ENCODE data around the gene GPX6. TPM values are rescaled to one million over a fixed set of nuclear protein-coding genes. Genes with fewer than 3 reads are reported as not detected.

GPX6 gene
- total RNA-seq (2021) (not detected in 2 replicates), Bru-seq, nascent RNA (not detected), BruChase-seq, experiment 1, labeled RNA remaining after a 2-hour chase (not detected), BruChase-seq, experiment 2, labeled RNA remaining after a 6-hour chase (not detected)
- long read RNA-seq: 0 reads

DNA sequence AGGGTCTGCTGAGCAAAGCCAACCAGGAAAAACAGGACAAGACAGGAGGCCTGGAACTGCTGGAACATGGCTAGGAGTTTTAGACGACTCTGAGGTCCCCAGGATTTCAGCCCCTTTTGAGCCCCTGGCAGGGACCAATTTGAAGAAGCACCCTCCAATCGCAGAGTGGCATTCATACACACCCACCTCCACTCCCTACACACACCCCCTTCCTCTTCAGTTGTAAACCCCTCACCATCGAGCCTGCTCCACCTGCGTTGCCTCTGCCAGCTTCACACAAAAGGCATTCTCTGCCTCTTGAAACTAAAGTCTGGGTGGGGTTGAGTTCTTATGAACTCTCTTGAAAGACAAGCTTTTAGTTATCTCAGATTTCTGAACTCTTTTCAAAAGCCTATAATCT lies at the start of gene GPX6:
Gene GPX6 (minus strand): TSS at position 118 of the 400 bp plus-strand sequence. CDS start 50 bp downstream, at position 68.
- Histone ChIP-seq H3K36me3 (ENCODE audit: insufficient read depth, low read length, poor library complexity, severe bottlenecking) (no peaks in the 10 kb centered on the region), H3K4me1 (ENCODE audit: insufficient read depth, low read length, poor library complexity, severe bottlenecking) (no peaks in the 10 kb centered on the region), H3K9me3 (ENCODE audit: low read depth, low read length, poor library complexity, severe bottlenecking) (no peaks in the 10 kb centered on the region), H3K4me3 (ENCODE audit: low read depth, low read length, poor library complexity, severe bottlenecking) (no peak within 1 kb of the TSS), H3K27me3 (replicated peaks; ENCODE audit: insufficient read depth, low read depth, low read length, poor library complexity) (peaks cover 16% of the 10 kb centered on the region), H3K27ac (ENCODE audit: low read depth, low read length, poor library complexity, severe bottlenecking) (no peak within 1 kb of the TSS)
- TF ChIP-seq EZH2 (IDR thresholded peaks at IDR 0.05; ENCODE audit: borderline replicate concordance, low read depth, low read length, poor library complexity, severe bottlenecking): no peak
- TF ChIP-seq, protein P1, sequence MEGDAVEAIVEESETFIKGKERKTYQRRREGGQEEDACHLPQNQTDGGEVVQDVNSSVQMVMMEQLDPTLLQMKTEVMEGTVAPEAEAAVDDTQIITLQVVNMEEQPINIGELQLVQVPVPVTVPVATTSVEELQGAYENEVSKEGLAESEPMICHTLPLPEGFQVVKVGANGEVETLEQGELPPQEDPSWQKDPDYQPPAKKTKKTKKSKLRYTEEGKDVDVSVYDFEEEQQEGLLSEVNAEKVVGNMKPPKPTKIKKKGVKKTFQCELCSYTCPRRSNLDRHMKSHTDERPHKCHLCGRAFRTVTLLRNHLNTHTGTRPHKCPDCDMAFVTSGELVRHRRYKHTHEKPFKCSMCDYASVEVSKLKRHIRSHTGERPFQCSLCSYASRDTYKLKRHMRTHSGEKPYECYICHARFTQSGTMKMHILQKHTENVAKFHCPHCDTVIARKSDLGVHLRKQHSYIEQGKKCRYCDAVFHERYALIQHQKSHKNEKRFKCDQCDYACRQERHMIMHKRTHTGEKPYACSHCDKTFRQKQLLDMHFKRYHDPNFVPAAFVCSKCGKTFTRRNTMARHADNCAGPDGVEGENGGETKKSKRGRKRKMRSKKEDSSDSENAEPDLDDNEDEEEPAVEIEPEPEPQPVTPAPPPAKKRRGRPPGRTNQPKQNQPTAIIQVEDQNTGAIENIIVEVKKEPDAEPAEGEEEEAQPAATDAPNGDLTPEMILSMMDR (conservative IDR thresholded peaks at IDR 0.05; ENCODE audit: low read depth, low read length): no peak
- ChIA-PET CTCF (no interaction called here), POLR2A (ENCODE audit: low non-redundant PET) (no interaction called here)
- intact Hi-C loops (cut with micrococcal nuclease; ENCODE audit: unreplicated experiment): no loop called here
- no TSS peak for BruUV-seq (replicated peaks)
- DNase-seq (ENCODE audit: low spot score): no peak

DNA sequence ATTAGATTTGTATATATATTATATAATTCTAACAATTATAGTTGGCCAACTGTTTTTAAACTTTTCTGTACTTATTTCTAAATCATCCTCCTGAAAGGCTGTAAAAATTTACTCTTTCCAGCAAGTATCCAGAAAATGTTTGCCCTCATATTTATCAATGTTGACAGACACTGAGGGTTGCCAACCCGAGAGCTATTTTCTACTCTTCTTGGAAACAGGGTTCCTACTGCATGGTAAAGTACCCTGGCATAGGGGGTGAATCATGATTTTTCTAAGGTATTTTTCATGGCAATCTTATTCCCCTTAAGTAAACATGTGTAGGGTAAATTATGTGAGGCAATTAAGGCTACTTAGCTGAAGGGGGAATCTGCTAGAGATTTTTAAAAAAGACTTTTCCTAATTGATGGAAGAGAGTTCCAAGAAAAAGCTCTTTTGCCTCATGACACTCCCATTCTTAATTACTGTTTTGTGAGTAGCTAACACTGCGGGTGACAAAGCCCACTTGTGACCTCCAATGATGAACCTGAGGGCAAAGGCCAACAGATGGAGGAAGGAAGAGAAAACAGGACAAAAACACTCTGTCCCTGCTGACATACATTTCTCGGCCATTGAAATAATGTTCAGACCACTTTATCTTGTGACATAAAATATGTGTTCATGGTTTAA lies 48.0 kb upstream of the GPX6 start:
- CTCF ChIA-PET: no interaction called here
- H3K4me3 ChIP-seq (ENCODE audit: low read depth, low read length, poor library complexity, severe bottlenecking): no peak overlapping the region

GRCh38 chr6:28558629-28559028 lies 43.0 kb upstream of the GPX6 start:
- Histone ChIP-seq H3K9me3 (ENCODE audit: low read depth, low read length, poor library complexity, severe bottlenecking) (no peaks in the 10 kb centered on the region), H3K27ac (ENCODE audit: low read depth, low read length, poor library complexity, severe bottlenecking) (no peak overlapping the region), H3K27me3 (replicated peaks; ENCODE audit: insufficient read depth, low read depth, low read length, poor library complexity) (no peaks in the 10 kb centered on the region), H3K4me3 (ENCODE audit: low read depth, low read length, poor library complexity, severe bottlenecking) (no peak overlapping the region), H3K36me3 (ENCODE audit: insufficient read depth, low read length, poor library complexity, severe bottlenecking) (no peaks in the 10 kb centered on the region), H3K4me1 (ENCODE audit: insufficient read depth, low read length, poor library complexity, severe bottlenecking) (no peaks in the 10 kb centered on the region)
- no peak for TF ChIP-seq EZH2 (IDR thresholded peaks at IDR 0.05; ENCODE audit: borderline replicate concordance, low read depth, low read length, poor library complexity, severe bottlenecking)
- TF ChIP-seq, protein P1 (conservative IDR thresholded peaks at IDR 0.05; ENCODE audit: low read depth, low read length): no peak
- POLR2A ChIA-PET (ENCODE audit: low non-redundant PET): no interaction called here
- BruUV-seq (replicated peaks): no TSS peak
- intact Hi-C loops (cut with micrococcal nuclease; ENCODE audit: unreplicated experiment): no loop called here
- CTCF ChIA-PET: no interaction called here
- no peak for DNase-seq (ENCODE audit: low spot score)

More for the DNA sequence above, 48.0 kb upstream of the GPX6 start:
- Histone ChIP-seq H3K27ac (ENCODE audit: low read depth, low read length, poor library complexity, severe bottlenecking) (no peak overlapping the region), H3K9me3 (ENCODE audit: low read depth, low read length, poor library complexity, severe bottlenecking) (no peaks in the 10 kb centered on the region), H3K27me3 (replicated peaks; ENCODE audit: insufficient read depth, low read depth, low read length, poor library complexity) (no peaks in the 10 kb centered on the region), H3K4me1 (ENCODE audit: insufficient read depth, low read length, poor library complexity, severe bottlenecking) (no peaks in the 10 kb centered on the region), H3K36me3 (ENCODE audit: insufficient read depth, low read length, poor library complexity, severe bottlenecking) (no peaks in the 10 kb centered on the region)
- POLR2A ChIA-PET (ENCODE audit: low non-redundant PET): no interaction called here
- DNase-seq (ENCODE audit: low spot score): no peak
- intact Hi-C loops (cut with micrococcal nuclease; ENCODE audit: unreplicated experiment): no loop called here
- TF ChIP-seq, protein P1 (conservative IDR thresholded peaks at IDR 0.05; ENCODE audit: low read depth, low read length): no peak
- no TSS peak for BruUV-seq (replicated peaks)

All from A673 (cell line).